Measurements from ENCODE around the gene MED13L.

Gene MED13L

GRCh38 chr12:116276652-116277466 is 634 bp downstream of the MED13L start:
- DNase-seq: peak; percentile 58 to 70

- no peak for DNase-seq
Observed at GRCh38 chr12:116274551-116275375, 2.7 kb downstream of the MED13L start.

GRCh38 chr12:116273813-116274550 is 3.5 kb downstream of the MED13L start:
- no peak for DNase-seq

- DNase-seq: no peak
Observed at GRCh38 chr12:116267948-116268347, 9.5 kb downstream of the MED13L start.

- no peak for DNase-seq
Observed at GRCh38 chr12:116266631-116267349, 10.7 kb downstream of the MED13L start.

- DNase-seq: no peak
Observed at GRCh38 chr12:116266168-116266601, 11.3 kb downstream of the MED13L start.

GRCh38 chr12:116265351-116266147 is 11.9 kb downstream of the MED13L start:
- no peak for DNase-seq

GRCh38 chr12:116264525-116265070 is 12.9 kb downstream of the MED13L start:
- DNase-seq: no peak

- no peak for DNase-seq
Observed at GRCh38 chr12:116263844-116264243, 13.6 kb downstream of the MED13L start.

- no peak for DNase-seq
Observed at GRCh38 chr12:116263431-116263830, 14.1 kb downstream of the MED13L start.

- DNase-seq: no peak
Observed at GRCh38 chr12:116262741-116263140, 14.8 kb downstream of the MED13L start.

- no peak for DNase-seq
Observed at GRCh38 chr12:116261525-116262100, 15.9 kb downstream of the MED13L start.

GRCh38 chr12:116259800-116260577 is 17.5 kb downstream of the MED13L start:
- no peak for DNase-seq

GRCh38 chr12:116257826-116258225 is 19.7 kb downstream of the MED13L start:
- DNase-seq: no peak

GRCh38 chr12:116257215-116257614 is 20.3 kb downstream of the MED13L start:
- no peak for DNase-seq

- DNase-seq: no peak
Observed at GRCh38 chr12:116249938-116250337, 27.6 kb downstream of the MED13L start.

- no peak for DNase-seq
Observed at GRCh38 chr12:116248930-116249329, 28.6 kb downstream of the MED13L start.

- no peak for DNase-seq
Observed at GRCh38 chr12:116248433-116248832, 29.1 kb downstream of the MED13L start.

- no peak for DNase-seq
Observed at GRCh38 chr12:116247377-116247776, 30.1 kb downstream of the MED13L start.

Data from CD4-positive, alpha-beta T cell treated with Interferon alpha-2 for 1 hour (primary cell).